MM.1S (cell line): ENCODE data around the gene POGLUT2.

ENCODE experiments used
- DNase-seq: peaks from one replicate; pipeline ENCODE4 v3.0.0-alpha.2; 2015
- H2AFZ ChIP-seq: fragments of 300-600 bp; sonication (generic); 2 replicates; pipeline ENCODE4 v1.6.0; 2016; ENCODE audit warnings: antibody characterized with exemption, low read length
- H3F3A ChIP-seq: fragments of 300-600 bp; sonication (generic); 2 replicates; pipeline ENCODE4 v1.6.1; 2016; ENCODE audit warnings: mild to moderate bottlenecking, antibody characterized with exemption, low read length, moderate library complexity, mixed read lengths; ENCODE audit not compliant: insufficient read depth
- H3K27ac ChIP-seq: fragments of 300-600 bp; sonication (generic); 2 replicates; pipeline ENCODE4 v1.5.1; 2016; ENCODE audit warnings: mild to moderate bottlenecking, low read length
- H3K27me3 ChIP-seq: fragments of 300-600 bp; sonication (generic); replicated peaks from 2 replicates; pipeline ENCODE4 v1.6.0; 2016; ENCODE audit warnings: low read length; ENCODE audit not compliant: insufficient read depth
- H3K36me3 ChIP-seq: fragments of 300-600 bp; sonication (generic); replicated peaks from 2 replicates; pipeline ENCODE4 v1.6.1; 2016; ENCODE audit warnings: mild to moderate bottlenecking, low read length, mixed read lengths; ENCODE audit not compliant: insufficient read depth
- H3K4me1 ChIP-seq: fragments of 300-600 bp; sonication (generic); 2 replicates; pipeline ENCODE4 v1.6.1; 2016; ENCODE audit warnings: low read length, mixed read lengths
- H3K4me2 ChIP-seq: fragments of 300-600 bp; sonication (generic); 2 replicates; pipeline ENCODE4 v1.6.0; 2016; ENCODE audit warnings: low read depth, low read length
- H3K4me3 ChIP-seq: fragments of 300-600 bp; sonication (generic); 2 replicates; pipeline ENCODE4 v1.5.1; 2016; ENCODE audit warnings: low read length, mixed read lengths
- H3K79me2 ChIP-seq: fragments of 300-600 bp; sonication (generic); 2 replicates; pipeline ENCODE4 v1.6.1; 2016; ENCODE audit warnings: mixed run types, low read length, mixed read lengths
- H3K9ac ChIP-seq: fragments of 300-600 bp; sonication (generic); 2 replicates; pipeline ENCODE4 v1.6.1; 2016; ENCODE audit warnings: low read length, mixed read lengths
- H3K9me2 ChIP-seq: fragments of 300-600 bp; sonication (generic); replicated peaks from 2 replicates; pipeline ENCODE4 v1.6.1; 2016; ENCODE audit warnings: mild to moderate bottlenecking, low read length, mixed read lengths; ENCODE audit not compliant: insufficient read depth
- H3K9me3 ChIP-seq: fragments of 300-600 bp; sonication (generic); replicated peaks from 2 replicates; pipeline ENCODE4 v1.6.1; 2016; ENCODE audit warnings: mild to moderate bottlenecking, low read length, mixed read lengths; ENCODE audit not compliant: insufficient read depth
- H4K20me1 ChIP-seq: fragments of 300-600 bp; sonication (generic); 2 replicates; pipeline ENCODE4 v1.6.1; 2016; ENCODE audit warnings: mild to moderate bottlenecking, low read length, moderate library complexity, mixed read lengths; ENCODE audit not compliant: insufficient read depth
- CTCF ChIP-seq: fragments of 300-600 bp; sonication (generic); IDR thresholded peaks from 2 replicates; pipeline ENCODE4 v1.5.1; 2016; ENCODE audit warnings: antibody characterized with exemption, low read length, mixed read lengths
- EZH2 ChIP-seq: fragments of 300-600 bp; sonication (generic); optimal IDR thresholded peaks from 2 replicates; pipeline ENCODE3; 2017; ENCODE audit warnings: low read depth, mild to moderate bottlenecking, antibody characterized with exemption, low read length, mixed read lengths
- EZH2phosphoT487 ChIP-seq: fragments of 300-600 bp; sonication (generic); IDR thresholded peaks from 2 replicates; pipeline ENCODE4 v1.6.1; 2018; ENCODE audit warnings: antibody characterized with exemption, low read length

The POGLUT2 gene

DNA sequence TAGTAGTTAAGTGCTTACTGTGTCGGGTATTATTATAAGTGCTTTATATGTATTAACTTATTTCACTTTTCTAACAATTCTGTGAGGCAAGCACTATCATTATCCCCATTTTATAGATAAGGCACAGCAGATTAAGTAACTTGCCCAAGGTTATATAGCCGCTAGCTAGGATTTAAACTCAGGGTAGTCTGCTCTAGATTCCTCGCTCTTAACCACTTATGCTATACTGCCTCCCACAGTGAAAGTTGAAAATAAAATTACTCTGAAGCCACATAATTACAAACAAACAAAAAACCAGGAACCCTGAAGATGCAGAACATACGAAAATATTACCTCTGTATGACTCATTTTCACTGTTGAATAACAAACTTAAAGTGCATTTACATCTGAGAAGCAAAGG, 29.1 kb downstream of the POGLUT2 start:
- H3K4me1 ChIP-seq: peaks cover 12% of the 10 kb centered on the region
- H3K4me2 ChIP-seq: no peak overlapping the region
- H4K20me1 ChIP-seq: no peaks in the 10 kb centered on the region
- no peaks in the 10 kb centered on the region for H3K27me3 ChIP-seq
- no peaks in the 10 kb centered on the region for H3K9me3 ChIP-seq
- H3K79me2 ChIP-seq: peaks cover 32% of the 10 kb centered on the region
- H3K4me3 ChIP-seq: no peak overlapping the region
- H3K36me3 ChIP-seq: no peaks in the 10 kb centered on the region
- H3K27ac ChIP-seq: no peak overlapping the region
- 0 out of 2 replicates have a peak, but pooled peaks cover 3% of the 10 kb centered on the region for H3F3A ChIP-seq
- no peak overlapping the region for H3K9ac ChIP-seq
- H3K9me2 ChIP-seq: no peaks in the 10 kb centered on the region
- TF ChIP-seq CTCF: no peak
- no peak for TF ChIP-seq EZH2
- TF ChIP-seq EZH2phosphoT487: no peak
- no peak overlapping the region for H2AFZ ChIP-seq
- DNase-seq: no peak

- TF ChIP-seq EZH2: no peak
- no peak for TF ChIP-seq CTCF
- no peak for TF ChIP-seq EZH2phosphoT487
- H3F3A ChIP-seq: peaks cover 3% of the 10 kb centered on the region; the same call in 1 of the 2 replicates
- peaks cover 32% of the 10 kb centered on the region for H3K79me2 ChIP-seq
- H3K36me3 ChIP-seq: no peaks in the 10 kb centered on the region
- no peak overlapping the region for H3K9ac ChIP-seq
- H3K9me3 ChIP-seq: no peaks in the 10 kb centered on the region
- no peak overlapping the region for H3K4me2 ChIP-seq
- peaks cover 12% of the 10 kb centered on the region for H3K4me1 ChIP-seq
- H3K9me2 ChIP-seq: no peaks in the 10 kb centered on the region
- no peaks in the 10 kb centered on the region for H3K27me3 ChIP-seq
- H3K4me3 ChIP-seq: no peak overlapping the region
- no peaks in the 10 kb centered on the region for H4K20me1 ChIP-seq
- no peak overlapping the region for H2AFZ ChIP-seq
- no peak overlapping the region for H3K27ac ChIP-seq
- DNase-seq: no peak
These were observed 29.9 kb downstream of the POGLUT2 start for GRCh38 chr13:102768909-102769308.

DNA sequence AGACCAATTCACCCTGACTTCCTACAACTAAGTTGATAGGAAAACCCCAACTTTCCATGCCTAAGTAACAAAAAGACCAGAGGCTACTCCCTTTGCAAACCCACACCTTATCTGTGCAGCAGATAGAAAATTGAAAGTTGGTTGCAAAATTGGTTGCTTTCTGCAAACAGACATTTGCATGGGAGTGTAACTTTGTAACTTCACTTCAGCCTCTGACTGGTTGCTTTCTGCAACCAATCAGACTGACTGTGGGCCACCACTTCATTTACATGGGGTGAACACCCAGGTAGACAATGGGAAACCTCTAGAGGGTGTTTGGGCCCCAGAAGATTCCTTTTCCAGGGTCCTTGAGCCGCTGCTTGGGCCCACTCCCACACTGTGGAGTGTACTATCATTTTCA, 35.0 kb downstream of the POGLUT2 start:
- no peaks in the 10 kb centered on the region for H3K9me2 ChIP-seq

More for the DNA sequence above, 35.0 kb downstream of the POGLUT2 start:
- Histone ChIP-seq H3K27ac (no peak overlapping the region), H3K79me2 (no peaks in the 10 kb centered on the region), H3K27me3 (no peaks in the 10 kb centered on the region), H3K4me3 (no peak overlapping the region), H3K4me1 (no peaks in the 10 kb centered on the region), H3K9me3 (no peaks in the 10 kb centered on the region), H4K20me1 (no peaks in the 10 kb centered on the region), H3K4me2 (no peak overlapping the region), H3K36me3 (no peaks in the 10 kb centered on the region), H3K9ac (no peak overlapping the region), H3F3A (no peaks in the 10 kb centered on the region; the same call in 1 of the 2 replicates), H2AFZ (no peak overlapping the region)
- TF ChIP-seq EZH2 (no peak), EZH2phosphoT487 (no peak), CTCF (no peak)
- no peak for DNase-seq
